HG02623 (cell line): ENCODE results near the gene CAPN14.

Experiments used
- ATAC-seq: cut with Tn5 transposase; IDR thresholded peaks from one replicate; pipeline ENCODE4 v1.9.1; 2021; ENCODE audit warnings: moderate library complexity; ENCODE audit not compliant: unreplicated experiment

The CAPN14 gene

GRCh38 chr2:31217465-31218200 is at the start of gene CAPN14:
Gene CAPN14, minus strand, starts transcription at chr2:31217515. Its CDS starts 12,068 bp downstream, at chr2:31205447.
- no peak for ATAC-seq

GRCh38 chr2:31266804-31267203 is 49.5 kb upstream of the CAPN14 start:
- no peak for ATAC-seq

GRCh38 chr2:31265234-31265633 is 47.9 kb upstream of the CAPN14 start:
- no peak for ATAC-seq

GRCh38 chr2:31263636-31264190 is 46.4 kb upstream of the CAPN14 start:
- ATAC-seq = no peak

- ATAC-seq = no peak
Observed at GRCh38 chr2:31260870-31261269, 43.6 kb upstream of the CAPN14 start.

GRCh38 chr2:31259075-31259474 is 41.8 kb upstream of the CAPN14 start:
- no peak for ATAC-seq

GRCh38 chr2:31258351-31258750 is 41.0 kb upstream of the CAPN14 start:
- ATAC-seq = peak; percentile 31

GRCh38 chr2:31256611-31257382 is 39.5 kb upstream of the CAPN14 start:
- peak; percentile 6 for ATAC-seq

- peak; percentile 57 for ATAC-seq
Observed at GRCh38 chr2:31255911-31256571, 38.7 kb upstream of the CAPN14 start.

GRCh38 chr2:31254237-31255203 is 37.2 kb upstream of the CAPN14 start:
- no peak for ATAC-seq

GRCh38 chr2:31253356-31254131 is 36.2 kb upstream of the CAPN14 start:
- ATAC-seq = no peak

- ATAC-seq = no peak
Observed at GRCh38 chr2:31251851-31252250, 34.5 kb upstream of the CAPN14 start.

- ATAC-seq = no peak
Observed at GRCh38 chr2:31251018-31251417, 33.7 kb upstream of the CAPN14 start.

GRCh38 chr2:31249009-31249690 is 31.8 kb upstream of the CAPN14 start:
- ATAC-seq = no peak

- ATAC-seq = no peak
Observed at GRCh38 chr2:31248139-31248538, 30.8 kb upstream of the CAPN14 start.

GRCh38 chr2:31247711-31248110 is 30.4 kb upstream of the CAPN14 start:
- ATAC-seq = no peak

GRCh38 chr2:31246184-31246852 is 29.0 kb upstream of the CAPN14 start:
- no peak for ATAC-seq

- no peak for ATAC-seq
Observed at GRCh38 chr2:31244101-31244500, 26.8 kb upstream of the CAPN14 start.
